A549 (cell line): ENCODE results near the gene CGB3. TPM values are rescaled to one million over a fixed set of nuclear protein-coding genes. Genes with fewer than 3 reads are reported as not detected.

Experiments
- ATAC-seq, 2 experiments: fragments of 200-7000 bp in 1 of 2; fragments of >200 bp in 1 of 2; cut with Nextera tagmentation in 1 of 2; cut with Tn5 transposase in 1 of 2; 3 replicates each; pipeline versions ENCODE4 v1.8.0 to v1.9.1; 2018 to 2020; ENCODE audit warnings: mild to moderate bottlenecking in 1 of 2, moderate library complexity in 1 of 2
- CTCF ChIA-PET: fragments of 300-600 bp; sonication (Branson Sonifier 250); formaldehyde crosslinking; extraction: SDS; loops from one replicate; lab custom pipeline; 2021; ENCODE audit warnings: antibody characterized with exemption, inconsistent platforms; lab: Yijun Ruan, JAX
- POLR2A ChIA-PET: fragments of 350-600 bp; formaldehyde crosslinking; extraction: SDS; loops from one replicate; lab custom pipeline; 2021; ENCODE audit warnings: antibody characterized with exemption, inconsistent platforms; lab: Yijun Ruan, JAX
- DNase-seq, 2 experiments: peaks; one replicate each; pipeline versions ENCODE4 v3.0.0 to v3.0.0-alpha.2; 2011 to 2016; ENCODE audit warnings: low read depth in 1 of 2, low spot score in 1 of 2
- FAIRE-seq: peaks from 2 replicates; lab custom pipeline; 2011; peaks lifted over from hg19 to GRCh38; lab: Jason Lieb, UNC
- H3K27ac ChIP-seq, 2 experiments: fragments of >200 bp; sonication (Bioruptor Twin); formaldehyde crosslinking; 3 replicates each; pipeline ENCODE4 v1.5.1; 2016 to 2017
- H3K4me1 ChIP-seq: fragments of >200 bp; sonication (Bioruptor Twin); formaldehyde crosslinking; 3 replicates; pipeline ENCODE4 v1.6.1; 2016
- H3K4me2 ChIP-seq: fragments of >200 bp; sonication (Bioruptor Twin); formaldehyde crosslinking; 3 replicates; pipeline ENCODE4 v1.6.1; 2016
- H3K4me3 ChIP-seq: fragments of >200 bp; sonication (Bioruptor Twin); formaldehyde crosslinking; 3 replicates; pipeline ENCODE4 v1.5.1; 2016
- H3K9me3 ChIP-seq: fragments of >200 bp; sonication (Bioruptor Twin); formaldehyde crosslinking; 3 replicates; pipeline ENCODE4 v1.6.1; 2016
- BCL3 ChIP-seq: fragments of >200 bp; sonication (Bioruptor Twin); formaldehyde crosslinking; IDR thresholded peaks from 3 replicates; pipeline ENCODE4 v1.6.1; 2016
- CTCF ChIP-seq: fragments of >200 bp; sonication (Bioruptor Twin); formaldehyde crosslinking; IDR thresholded peaks from 3 replicates; pipeline ENCODE4 v1.5.1; 2016
- EHMT2 ChIP-seq: fragments of 200-600 bp; sonication (generic); IDR thresholded peaks from 2 replicates; pipeline ENCODE4 v1.6.1; 2016; ENCODE audit warnings: antibody characterized with exemption, low read depth, mild to moderate bottlenecking, moderate library complexity
- HDAC2 ChIP-seq: fragments of 200-600 bp; sonication (generic); IDR thresholded peaks from 2 replicates; pipeline ENCODE4 v1.6.1; 2016
- HES2 ChIP-seq: fragments of >200 bp; sonication (Bioruptor Twin); formaldehyde crosslinking; IDR thresholded peaks from 2 replicates; pipeline ENCODE4 v1.6.1; 2016
- JUN ChIP-seq, 2 experiments: fragments of >200 bp; sonication (Bioruptor Twin); formaldehyde crosslinking; IDR thresholded peaks; 2 replicates in 1 of 2; 3 replicates in 1 of 2; pipeline ENCODE4 v1.6.1; 2016 to 2017
- MAX ChIP-seq: IDR thresholded peaks from 2 replicates; pipeline ENCODE4 v1.6.1; 2012
- POLR2A ChIP-seq: IDR thresholded peaks from 2 replicates; pipeline ENCODE4 v1.6.1; 2012; ENCODE audit warnings: mild to moderate bottlenecking, low read length
- RCOR1 ChIP-seq: fragments of 150-350 bp; IDR thresholded peaks from 2 replicates; pipeline ENCODE4 v1.6.1; 2014; ENCODE audit warnings: antibody characterized with exemption, low read length, low read depth
- SREBF2 ChIP-seq: fragments of 450-650 bp; IDR thresholded peaks from 2 replicates; pipeline ENCODE4 v1.6.1; 2014; ENCODE audit warnings: mild to moderate bottlenecking, moderate library complexity
- TP53 ChIP-seq: fragments of 250-450 bp; sonication (Bioruptor Pico); IDR thresholded peaks from 2 replicates; pipeline ENCODE4 v1.5.0; 2021; ENCODE audit warnings: mild to moderate bottlenecking, moderate library complexity
- WGBS: methylation state at CpG from one replicate; pipeline ENCODE4 v1.1.6; 2017; ENCODE audit errors: missing lambda C conversion rate; 5-methylcytosine and 5-hydroxymethylcytosine counted together
- polyA plus RNA-seq, 4 experiments: library from polyadenylated mRNA; depleted of rRNA in 3 of 4; stranded (reverse); fragments of >200 nt; fragmentation: RNase III in 1 of 4; extraction: RNeasy Plus Mini Kit Qiagen cat#74134 plus additional on column Dnase treatment in 1 of 4; gene quantifications; 2 replicates in 3 of 4; 3 replicates in 1 of 4; pipeline ENCODE4 v1.2.3, GENCODE V29; 2011 to 2017

CGB3 gene
- polyA plus RNA-seq, 2 of the 4 experiments (the other 2 are of a cell fraction) = 0.13 TPM; not detected in 1

- peak; percentile 56; the same call in 2 of the 3 replicates for TF ChIP-seq BCL3
- no peak for TF ChIP-seq HES2
- TF ChIP-seq HDAC2 = no peak
- TF ChIP-seq RCOR1 = no peak
- peak in 1 of 2 experiments; percentile 49; a peak in 3 of 5 replicates for TF ChIP-seq JUN (IDR thresholded peaks at IDR 0.05)
- no peak for TF ChIP-seq SREBF2
- TF ChIP-seq MAX = peak; percentile 83
- TF ChIP-seq CTCF = peak; percentile 82
- TF ChIP-seq EHMT2 = no peak
Observed at GRCh38 chr19:48993175-48994034, 30.7 kb downstream of the CGB3 start, which contains the start of the genes GYS1 and RUVBL2 (continued).

GRCh38 chr19:48992581-48993174 is 31.5 kb downstream of the CGB3 start:
- POLR2A ChIA-PET = interaction anchor here (0.6 to 1.9 kb wide), 19 partner anchors 9 to 350 kb away, joined by 3 to 16 read pairs (median 6); partner anchors contain the start of genes FTL, NUCB1 and PPP1R15A
- WGBS = 4% methylated on average over 20 of the region's 20 CpGs
- peak overlapping the region; percentile 73 for H3K4me3 ChIP-seq
- no peak for FAIRE-seq
- 0 out of 5 replicates have a peak, but pooled peaks of 1 of the 2 experiments have one; percentile 10 for TF ChIP-seq JUN (IDR thresholded peaks at IDR 0.05)
- TF ChIP-seq TP53 (CRISPR knock-in tag) = no peak
- TF ChIP-seq, all 56 proteins: peak for 1
- peaks cover 20% of the 10 kb centered on the region for H3K4me1 ChIP-seq
- peak overlapping the region; percentile 93 for H3K4me2 ChIP-seq
- H3K27ac ChIP-seq = peak overlapping the region; percentile 76 to 87
- CTCF ChIA-PET = interaction anchor here (0.6 to 14.7 kb wide), 49 partner anchors 15 to 1676 kb away, joined by 3 to 408 read pairs (median 5); partner anchors contain the start of genes BAX, CGB2, CGB7 and FTL
- no peak for DNase-seq
- ATAC-seq = peak; percentile 2 to 17
- no peaks in the 10 kb centered on the region for H3K9me3 ChIP-seq

- peak; percentile 30; the same call in 1 of the 2 replicates for TF ChIP-seq MAX
- no peak for TF ChIP-seq POLR2A
- H3K4me3 ChIP-seq = peak overlapping the region; percentile 73
- H3K9me3 ChIP-seq = no peaks in the 10 kb centered on the region
- ChIA-PET POLR2A (interaction anchor here (0.6 to 1.9 kb wide), 4 partner anchors 13 to 146 kb away, joined by 3 to 9 read pairs (median 4); partner anchors contain the start of genes FTL and PPP1R15A), CTCF (interaction anchor here (0.6 to 14.7 kb wide), 17 partner anchors 14 to 233 kb away, joined by 3 to 408 read pairs (median 5); partner anchors contain the start of genes CGB7 and LHB)
- peak overlapping the region; percentile 93 for H3K4me2 ChIP-seq
- peak; percentile 63 to 75 for DNase-seq
- no peak for FAIRE-seq
- H3K4me1 ChIP-seq = peaks cover 20% of the 10 kb centered on the region
- peak; percentile 48 to 60 for ATAC-seq
- 61% methylated on average over 8 of the region's 8 CpGs for WGBS
- H3K27ac ChIP-seq = peak overlapping the region; percentile 76 to 87
Observed at GRCh38 chr19:48991873-48992580, 32.1 kb downstream of the CGB3 start.
